ENCODE data around the gene TMEM258.

TMEM258 gene

GRCh38 chr11:61746442-61747191 lies 45.8 kb downstream of the TMEM258 start:
- DNase-seq (ENCODE audit: low read depth): no peak
- no peak for TF ChIP-seq CTCF (IDR thresholded peaks at IDR 0.05; ENCODE audit: low read length, missing control alignments)
- H3K4me3 ChIP-seq (replicated peaks; ENCODE audit: low read depth, low read length): no peak overlapping the region

GRCh38 chr11:61745781-61746441 lies 46.5 kb downstream of the TMEM258 start:
- TF ChIP-seq CTCF (IDR thresholded peaks at IDR 0.05; ENCODE audit: low read length, missing control alignments): no peak
- no peak for DNase-seq (ENCODE audit: low read depth)
- H3K4me3 ChIP-seq (replicated peaks; ENCODE audit: low read depth, low read length): no peak overlapping the region

GRCh38 chr11:61744609-61745156 lies 47.7 kb downstream of the TMEM258 start:
- no peak overlapping the region for H3K4me3 ChIP-seq (replicated peaks; ENCODE audit: low read depth, low read length)
- TF ChIP-seq CTCF (IDR thresholded peaks at IDR 0.05; ENCODE audit: low read length, missing control alignments): no peak
- no peak for DNase-seq (ENCODE audit: low read depth)

DNA sequence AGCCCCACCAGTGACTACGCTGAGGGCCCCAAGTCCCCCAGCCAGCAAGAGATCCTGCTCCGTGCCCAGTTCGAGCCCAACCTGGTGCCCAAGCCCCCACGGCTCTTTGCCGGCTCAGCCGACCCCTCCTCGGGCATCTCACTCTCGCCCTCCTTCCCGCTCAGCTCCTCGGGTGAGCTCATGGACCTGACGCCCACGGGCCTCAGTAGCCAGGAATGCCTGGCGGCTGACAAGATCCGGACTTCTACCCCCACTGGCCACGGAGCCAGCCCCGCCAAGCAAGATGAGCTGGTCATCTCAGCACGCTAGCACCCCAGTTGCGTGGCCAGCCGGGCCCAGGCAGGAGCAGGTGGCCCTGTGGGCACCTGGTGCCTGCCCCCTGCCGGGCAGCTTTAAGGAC lies 48.2 kb downstream of the TMEM258 start:
- no peak overlapping the region for H3K4me3 ChIP-seq (replicated peaks; ENCODE audit: low read depth, low read length)
- TF ChIP-seq CTCF (IDR thresholded peaks at IDR 0.05; ENCODE audit: low read length, missing control alignments): no peak
- DNase-seq (ENCODE audit: low read depth): no peak

- no peak for DNase-seq (ENCODE audit: low read depth)
- no peak for TF ChIP-seq CTCF (IDR thresholded peaks at IDR 0.05; ENCODE audit: low read length, missing control alignments)
- H3K4me3 ChIP-seq (replicated peaks; ENCODE audit: low read depth, low read length): no peak overlapping the region
These were observed 48.8 kb downstream of the TMEM258 start for GRCh38 chr11:61743486-61744095.

GRCh38 chr11:61742391-61742790 lies 50.0 kb downstream of the TMEM258 start:
- TF ChIP-seq CTCF (IDR thresholded peaks at IDR 0.05; ENCODE audit: low read length, missing control alignments): no peak
- no peak for DNase-seq (ENCODE audit: low read depth)
- no peak overlapping the region for H3K4me3 ChIP-seq (replicated peaks; ENCODE audit: low read depth, low read length)
